GM21390 (cell line): Measurements from ENCODE around the gene SPRR1B.
"Not testable (repeated sequence)": the region's sequence is repeated elsewhere in the genome, so short reads cannot be mapped to it uniquely, and the experiment has no call there.

Source experiments
- ATAC-seq: cut with Tn5 transposase; IDR thresholded peaks from one replicate; pipeline ENCODE4 v1.9.1; 2021; ENCODE audit not compliant: unreplicated experiment

The SPRR1B gene

GRCh38 chr1:153030895-153031294, at the start of gene SPRR1B:
TSS of gene SPRR1B (plus strand) at chr1:153031203. CDS start at chr1:153032346, 1,143 bp downstream.
- no peak for ATAC-seq

DNA sequence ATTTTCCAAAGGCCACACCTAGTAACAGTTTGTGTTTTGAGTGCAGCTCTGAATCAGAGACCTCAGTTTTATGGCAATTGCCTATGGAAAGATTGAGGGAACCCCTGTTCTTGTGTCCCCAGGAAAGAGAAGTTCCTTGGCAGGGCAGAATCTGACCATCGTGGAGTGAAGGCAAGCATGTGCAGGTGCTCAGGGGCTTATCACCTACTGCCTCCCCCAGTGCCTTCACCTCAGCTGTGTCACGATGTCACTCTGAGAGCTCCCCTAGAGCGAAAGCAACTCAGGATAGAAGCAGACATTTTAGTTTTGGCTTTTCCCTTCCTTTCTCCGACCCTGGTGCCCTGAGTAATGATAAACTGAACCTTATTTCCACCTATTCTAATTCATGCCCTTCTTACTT, 48.9 kb upstream of the SPRR1B start:
- ATAC-seq: no peak

DNA sequence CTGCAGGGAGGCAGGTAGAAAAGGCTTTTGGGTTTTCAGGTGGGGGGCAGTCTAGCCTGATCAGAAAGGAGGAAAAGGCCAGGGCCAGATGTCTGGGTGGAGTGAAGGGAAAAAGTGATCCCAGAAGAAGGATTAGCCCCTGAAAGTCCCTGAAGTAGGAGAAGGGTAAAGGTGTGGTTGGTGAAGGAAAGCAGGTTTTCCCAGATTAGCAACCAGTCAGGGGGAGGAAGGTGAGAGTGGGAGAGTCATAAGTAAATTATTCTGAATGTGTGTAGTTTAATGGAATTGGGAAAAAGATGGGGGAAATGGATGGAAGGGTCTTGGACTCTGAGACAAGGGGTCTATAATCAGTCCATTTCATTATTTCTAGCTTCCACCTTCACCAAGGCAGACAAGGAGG, 47.8 kb upstream of the SPRR1B start:
- no peak for ATAC-seq

- no peak for ATAC-seq
Observed at GRCh38 chr1:152983743-152984142, 47.3 kb upstream of the SPRR1B start, which contains the start of gene SPRR1A. TSS of gene SPRR1A (plus strand) at chr1:152984081. CDS start at chr1:152985231, 1,150 bp downstream.

GRCh38 chr1:152986578-152986977, 44.4 kb upstream of the SPRR1B start:
- no peak for ATAC-seq

- no peak for ATAC-seq
Observed at GRCh38 chr1:152993186-152993585, 37.8 kb upstream of the SPRR1B start.

- ATAC-seq: no peak
Observed at GRCh38 chr1:152995842-152996241, 35.2 kb upstream of the SPRR1B start.

GRCh38 chr1:152996633-152997400, 34.2 kb upstream of the SPRR1B start:
- no peak for ATAC-seq

- ATAC-seq: no peak
Observed at GRCh38 chr1:152997901-152998300, 33.1 kb upstream of the SPRR1B start.

DNA sequence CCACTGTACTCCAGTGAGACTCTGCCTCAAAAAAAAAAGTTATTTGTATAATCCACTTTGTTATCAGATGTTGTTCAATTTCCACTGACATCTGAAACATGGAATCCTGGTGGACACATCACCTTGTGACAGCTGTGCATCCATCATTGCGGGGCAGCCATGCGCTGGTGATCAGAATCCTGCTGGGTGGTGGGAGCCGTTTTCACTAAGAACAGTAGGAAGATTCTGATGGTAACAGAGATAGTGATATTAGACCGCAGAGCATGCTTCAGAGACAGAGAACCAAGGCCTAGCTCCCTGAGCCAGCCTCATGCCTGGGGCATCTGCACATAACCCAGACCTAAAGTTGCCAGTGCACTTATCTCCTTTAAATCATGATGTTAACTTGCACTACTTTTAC, 32.5 kb upstream of the SPRR1B start:
- ATAC-seq: no peak

DNA sequence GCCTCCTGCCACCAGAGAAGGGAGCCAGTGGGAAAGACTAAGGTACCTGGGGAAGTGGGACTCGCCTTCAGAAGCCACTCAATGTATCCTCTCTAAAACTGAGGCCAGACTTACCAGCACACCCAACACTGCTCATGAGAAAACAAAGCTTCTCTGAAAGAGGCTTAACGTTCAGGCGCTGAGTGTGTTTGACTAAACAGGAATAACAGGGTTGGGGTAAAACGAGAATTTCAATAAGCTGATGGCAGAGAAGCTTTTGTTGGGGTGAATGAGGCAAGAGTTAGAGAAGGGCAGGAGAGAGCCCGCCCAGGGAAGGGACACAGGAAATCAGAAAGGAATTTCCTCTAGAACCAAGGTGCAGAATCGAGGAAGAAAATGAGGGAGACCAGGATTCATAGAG, 31.2 kb upstream of the SPRR1B start:
- no peak for ATAC-seq

DNA sequence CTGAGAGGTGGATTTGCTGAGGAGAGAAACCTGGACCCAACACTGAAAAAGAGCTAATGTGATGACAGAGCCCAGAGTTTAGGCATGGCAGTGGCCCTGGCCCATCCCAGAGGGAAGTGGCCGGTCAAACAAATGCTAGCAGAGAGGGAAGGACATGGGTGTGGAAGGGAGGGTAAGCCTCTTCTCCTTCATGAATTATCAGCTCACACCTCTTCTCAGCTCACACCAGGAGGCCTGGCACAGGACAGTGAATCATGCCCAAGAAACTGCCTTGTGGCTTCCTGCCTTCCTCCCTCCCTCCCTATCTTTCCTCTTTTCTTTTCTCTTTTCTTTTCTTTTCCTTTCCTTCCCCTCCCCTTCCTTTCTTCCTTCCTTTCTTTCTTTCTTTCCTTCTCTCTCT, 30.7 kb upstream of the SPRR1B start:
- ATAC-seq: no peak

DNA sequence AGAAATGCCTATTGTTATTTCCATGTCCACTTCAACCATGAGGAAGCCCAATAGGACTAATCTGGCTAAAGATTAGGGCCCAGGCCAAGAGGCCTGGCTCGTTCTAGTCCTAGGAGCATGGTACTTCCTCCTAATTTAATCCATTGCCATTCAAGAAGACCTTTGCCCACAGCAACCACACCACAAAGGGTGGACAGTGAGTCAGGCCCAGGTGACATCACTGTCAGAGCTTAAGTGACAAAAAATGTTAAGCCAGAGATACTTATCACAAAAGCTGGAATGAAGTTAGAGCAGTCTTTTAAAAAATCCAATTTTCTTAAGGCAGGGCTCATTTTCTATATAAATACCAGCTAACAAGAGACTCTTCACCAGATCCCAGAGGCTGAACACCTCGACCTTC, 29.6 kb upstream of the SPRR1B start, which contains the start of gene SPRR3:
Gene SPRR3 (plus strand): TSS at position 368 of the 400 bp plus-strand sequence. CDS start 1,272 bp downstream, outside the sequence.
- no peak for ATAC-seq

GRCh38 chr1:153011235-153011758, 19.7 kb upstream of the SPRR1B start:
- not testable (repeated sequence) for ATAC-seq

GRCh38 chr1:153021829-153022228, 9.2 kb upstream of the SPRR1B start:
- not testable (repeated sequence) for ATAC-seq

- ATAC-seq: not testable (repeated sequence)
Observed at GRCh38 chr1:153022340-153022739, 8.7 kb upstream of the SPRR1B start.

- ATAC-seq: no peak
Observed at GRCh38 chr1:153023109-153023508, 7.9 kb upstream of the SPRR1B start.

DNA sequence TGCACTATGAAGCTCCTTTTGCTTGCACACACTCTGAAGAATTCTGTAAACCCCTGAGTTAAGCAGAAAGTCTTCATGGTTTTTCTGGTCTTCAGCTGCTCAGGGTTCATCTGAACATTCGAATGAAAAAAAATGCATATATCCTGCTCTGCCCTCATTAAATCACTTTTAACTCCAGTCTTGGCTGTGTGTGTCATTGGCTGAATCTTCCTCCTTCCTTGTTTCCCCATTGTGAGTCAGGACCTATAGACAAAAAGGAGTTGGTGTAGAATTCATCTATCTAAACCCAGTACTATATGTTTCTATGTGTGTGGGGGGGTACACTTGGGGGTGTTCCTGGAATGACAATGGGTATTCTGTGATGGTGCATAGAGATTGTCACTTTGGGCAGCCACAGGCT, 6.6 kb upstream of the SPRR1B start:
- no peak for ATAC-seq

- no peak for ATAC-seq
Observed at GRCh38 chr1:153025797-153026196, 5.2 kb upstream of the SPRR1B start.

DNA sequence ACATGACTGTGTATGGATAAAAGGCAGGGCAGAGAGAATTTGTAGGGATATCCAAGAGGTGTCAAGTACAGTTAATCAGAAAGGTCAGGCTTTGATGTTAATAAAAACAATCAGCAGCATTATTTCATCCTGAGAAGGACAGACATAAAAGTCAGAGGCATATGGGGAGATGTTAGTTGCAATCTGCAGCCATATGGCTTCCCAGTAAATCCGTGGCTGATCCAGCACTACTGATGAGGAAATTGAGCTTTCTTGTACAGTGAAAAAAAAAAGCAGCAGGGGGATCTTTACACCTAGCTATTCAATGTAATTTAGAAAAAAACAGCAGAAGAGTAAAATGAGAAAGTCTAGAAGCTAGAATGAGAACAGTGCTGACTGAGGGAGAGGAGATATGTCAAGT, 2.2 kb upstream of the SPRR1B start:
- no peak for ATAC-seq

DNA sequence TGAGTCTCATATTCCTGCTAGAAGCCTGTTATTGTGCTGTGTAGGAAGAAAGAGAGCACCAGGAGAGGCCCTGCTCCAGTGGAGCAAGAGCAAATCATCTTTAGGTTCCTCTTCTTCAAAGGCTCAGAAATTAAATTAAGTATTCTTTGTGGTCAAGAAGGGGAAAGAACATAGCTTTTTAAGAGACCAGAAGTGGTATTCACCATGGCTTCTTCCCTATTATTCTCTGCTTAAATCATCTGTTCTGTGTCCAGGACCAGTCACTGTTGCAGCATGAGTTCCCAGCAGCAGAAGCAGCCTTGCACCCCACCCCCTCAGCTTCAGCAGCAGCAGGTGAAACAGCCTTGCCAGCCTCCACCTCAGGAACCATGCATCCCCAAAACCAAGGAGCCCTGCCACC, 1.1 kb downstream of the SPRR1B start:
- no peak for ATAC-seq

GRCh38 chr1:153032677-153033308, 1.8 kb downstream of the SPRR1B start:
- no peak for ATAC-seq
